NK-92 (cell line): ENCODE measurements around the gene HEPACAM.

Source experiments
- DNase-seq: peaks from one replicate; lab custom pipeline; 2025; ENCODE audit not compliant: unreplicated experiment; lab: John Stamatoyannopoulos, UW

HEPACAM gene

DNA sequence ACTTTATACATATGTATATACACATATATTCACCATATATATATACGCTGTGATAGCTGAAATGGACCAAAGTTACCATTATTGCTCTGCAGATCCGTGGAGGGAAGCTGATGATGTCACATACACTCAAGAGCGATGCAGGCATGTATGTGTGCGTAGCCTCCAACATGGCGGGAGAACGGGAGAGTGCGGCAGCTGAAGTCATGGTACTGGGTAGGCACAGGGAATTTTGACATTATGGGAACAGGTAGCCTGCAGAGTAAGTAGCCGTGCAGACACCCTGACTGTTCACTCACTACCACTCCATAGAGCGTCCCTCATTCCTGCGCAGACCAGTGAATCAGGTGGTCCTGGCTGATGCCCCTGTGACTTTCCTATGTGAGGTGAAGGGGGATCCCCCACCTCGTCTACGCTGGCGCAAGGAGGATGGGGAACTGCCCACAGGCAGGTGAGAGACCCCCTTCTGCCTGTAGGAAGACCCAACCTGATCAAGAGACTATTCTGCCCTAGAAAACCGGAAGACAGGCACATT is 65.9 kb downstream of the HEPACAM start:
- no peak for DNase-seq

DNA sequence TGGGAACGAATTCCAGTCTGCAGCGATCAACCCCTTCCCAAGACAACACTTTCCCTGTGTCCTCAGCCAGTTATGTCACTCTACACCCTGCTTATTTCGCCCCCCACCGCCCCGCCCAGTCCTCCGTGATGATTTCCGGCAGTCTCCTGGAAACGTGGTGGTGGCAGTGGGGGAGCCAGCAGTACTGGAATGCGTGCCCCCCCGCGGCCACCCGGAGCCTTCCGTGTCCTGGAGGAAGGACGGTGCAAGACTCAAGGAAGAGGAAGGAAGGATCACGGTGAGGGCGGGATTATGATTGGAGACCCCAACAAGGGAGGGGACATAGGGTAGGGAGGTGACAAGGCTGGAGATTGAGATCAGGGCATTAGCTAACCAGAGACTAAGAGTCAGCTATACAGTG is 66.5 kb downstream of the HEPACAM start:
- no peak for DNase-seq
